Measurements from ENCODE around the gene OSBPL10.

Gene OSBPL10

DNA sequence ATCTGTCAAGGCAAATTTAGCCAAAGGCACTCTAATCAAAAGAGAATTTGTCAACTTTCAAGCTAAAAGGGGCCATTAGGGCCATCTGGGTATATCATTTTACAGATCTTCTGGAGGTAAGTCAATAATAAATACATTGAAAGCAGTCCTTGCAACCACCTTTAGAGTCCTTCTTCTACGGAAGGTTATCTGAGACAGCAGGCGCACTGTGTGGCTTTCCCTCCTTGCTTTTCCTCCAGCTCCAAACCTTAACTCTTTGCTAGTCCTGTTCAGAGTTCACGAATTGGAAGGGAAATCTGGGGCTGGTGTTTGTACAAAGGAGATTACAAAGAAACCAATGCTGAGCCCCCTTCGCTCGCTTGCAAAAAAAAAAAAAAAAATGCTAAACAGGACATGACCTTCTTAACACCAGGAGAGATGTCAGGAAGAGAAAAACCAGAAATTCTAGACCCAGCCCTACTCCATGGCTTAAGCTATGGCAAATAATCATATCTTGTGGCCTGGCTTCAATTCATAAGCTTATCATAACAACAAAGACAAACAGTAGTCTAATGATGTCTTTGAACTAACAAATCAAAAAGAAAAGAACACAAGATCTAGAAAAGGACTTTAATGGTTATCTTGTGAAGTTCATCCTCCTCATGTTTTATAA, 232.7 kb downstream of the OSBPL10 start:
- H4K20me1 ChIP-seq (ENCODE audit: insufficient read depth, low read length), result 0 out of 2 replicates have a peak, but pooled peaks cover 2% of the 10 kb centered on the region
- H3K9me2 ChIP-seq (ENCODE audit: low read depth, low read length), result no peaks in the 10 kb centered on the region
- peaks cover 47% of the 10 kb centered on the region for H3K36me3 ChIP-seq (ENCODE audit: insufficient read depth, low read length)
- H3K79me2 ChIP-seq (ENCODE audit: insufficient read depth, low read length), result no peaks in the 10 kb centered on the region
- H2AFZ ChIP-seq (ENCODE audit: low read length), result no peak overlapping the region
- TF ChIP-seq EZH2 (IDR thresholded peaks at IDR 0.05; ENCODE audit: borderline replicate concordance, low read length), result no peak
- TF ChIP-seq, protein P1, sequence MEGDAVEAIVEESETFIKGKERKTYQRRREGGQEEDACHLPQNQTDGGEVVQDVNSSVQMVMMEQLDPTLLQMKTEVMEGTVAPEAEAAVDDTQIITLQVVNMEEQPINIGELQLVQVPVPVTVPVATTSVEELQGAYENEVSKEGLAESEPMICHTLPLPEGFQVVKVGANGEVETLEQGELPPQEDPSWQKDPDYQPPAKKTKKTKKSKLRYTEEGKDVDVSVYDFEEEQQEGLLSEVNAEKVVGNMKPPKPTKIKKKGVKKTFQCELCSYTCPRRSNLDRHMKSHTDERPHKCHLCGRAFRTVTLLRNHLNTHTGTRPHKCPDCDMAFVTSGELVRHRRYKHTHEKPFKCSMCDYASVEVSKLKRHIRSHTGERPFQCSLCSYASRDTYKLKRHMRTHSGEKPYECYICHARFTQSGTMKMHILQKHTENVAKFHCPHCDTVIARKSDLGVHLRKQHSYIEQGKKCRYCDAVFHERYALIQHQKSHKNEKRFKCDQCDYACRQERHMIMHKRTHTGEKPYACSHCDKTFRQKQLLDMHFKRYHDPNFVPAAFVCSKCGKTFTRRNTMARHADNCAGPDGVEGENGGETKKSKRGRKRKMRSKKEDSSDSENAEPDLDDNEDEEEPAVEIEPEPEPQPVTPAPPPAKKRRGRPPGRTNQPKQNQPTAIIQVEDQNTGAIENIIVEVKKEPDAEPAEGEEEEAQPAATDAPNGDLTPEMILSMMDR (IDR thresholded peaks at IDR 0.05; ENCODE audit: low read length), result no peak
- no peak overlapping the region for H3K27ac ChIP-seq (ENCODE audit: low read depth, low read length, poor library complexity, severe bottlenecking)
- no peak overlapping the region for H3K4me3 ChIP-seq (ENCODE audit: low read depth, low read length, poor library complexity, severe bottlenecking)
- H3F3A ChIP-seq (ENCODE audit: insufficient read depth, low read length), result no peaks in the 10 kb centered on the region
- no peaks in the 10 kb centered on the region for H3K9me3 ChIP-seq (ENCODE audit: low read length)
- no peak overlapping the region for H3K4me2 ChIP-seq (ENCODE audit: low read length)
- H3K4me1 ChIP-seq (ENCODE audit: insufficient read depth, low read length, severe bottlenecking), result peaks cover 11% of the 10 kb centered on the region
- no peaks in the 10 kb centered on the region for H3K27me3 ChIP-seq (ENCODE audit: insufficient read depth, low read length)
- no peak overlapping the region for H3K9ac ChIP-seq (ENCODE audit: low read length)

DNA sequence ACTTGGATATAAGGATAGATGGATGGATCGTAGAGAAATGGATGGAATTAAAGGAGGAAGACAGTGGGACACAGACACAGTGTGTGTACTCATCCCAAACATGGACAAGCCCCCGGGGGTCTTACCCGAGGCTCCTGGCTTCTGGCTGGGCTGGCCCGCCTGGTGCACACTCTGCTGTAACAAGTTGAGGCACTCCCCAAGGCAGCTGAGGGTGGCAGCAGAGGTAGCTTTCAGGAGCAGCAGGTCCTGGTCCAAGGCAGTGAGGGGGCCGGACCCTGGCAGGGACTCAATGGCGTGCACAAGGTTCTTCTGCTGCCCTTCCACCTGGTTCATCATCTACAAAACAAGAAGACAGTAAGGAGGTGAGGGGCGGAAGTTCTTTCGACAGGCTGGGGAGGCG, 233.3 kb downstream of the OSBPL10 start:
- Histone ChIP-seq H3K9me2 (ENCODE audit: low read depth, low read length) (no peaks in the 10 kb centered on the region), H3K27me3 (ENCODE audit: insufficient read depth, low read length) (no peaks in the 10 kb centered on the region), H2AFZ (ENCODE audit: low read length) (no peak overlapping the region), H3K4me1 (ENCODE audit: insufficient read depth, low read length, severe bottlenecking) (peaks cover 11% of the 10 kb centered on the region), H3K9ac (ENCODE audit: low read length) (no peak overlapping the region), H3K4me3 (ENCODE audit: low read depth, low read length, poor library complexity, severe bottlenecking) (no peak overlapping the region), H3K79me2 (ENCODE audit: insufficient read depth, low read length) (no peaks in the 10 kb centered on the region), H3K36me3 (ENCODE audit: insufficient read depth, low read length) (peaks cover 52% of the 10 kb centered on the region), H3K9me3 (ENCODE audit: low read length) (no peaks in the 10 kb centered on the region), H3K4me2 (ENCODE audit: low read length) (no peak overlapping the region), H4K20me1 (ENCODE audit: insufficient read depth, low read length) (0 out of 2 replicates have a peak, but pooled peaks cover 2% of the 10 kb centered on the region), H3K27ac (ENCODE audit: low read depth, low read length, poor library complexity, severe bottlenecking) (no peak overlapping the region), H3F3A (ENCODE audit: insufficient read depth, low read length) (no peaks in the 10 kb centered on the region)
- TF ChIP-seq EZH2 (IDR thresholded peaks at IDR 0.05; ENCODE audit: borderline replicate concordance, low read length), result no peak
- TF ChIP-seq, protein P1 (IDR thresholded peaks at IDR 0.05; ENCODE audit: low read length), result no peak

DNA sequence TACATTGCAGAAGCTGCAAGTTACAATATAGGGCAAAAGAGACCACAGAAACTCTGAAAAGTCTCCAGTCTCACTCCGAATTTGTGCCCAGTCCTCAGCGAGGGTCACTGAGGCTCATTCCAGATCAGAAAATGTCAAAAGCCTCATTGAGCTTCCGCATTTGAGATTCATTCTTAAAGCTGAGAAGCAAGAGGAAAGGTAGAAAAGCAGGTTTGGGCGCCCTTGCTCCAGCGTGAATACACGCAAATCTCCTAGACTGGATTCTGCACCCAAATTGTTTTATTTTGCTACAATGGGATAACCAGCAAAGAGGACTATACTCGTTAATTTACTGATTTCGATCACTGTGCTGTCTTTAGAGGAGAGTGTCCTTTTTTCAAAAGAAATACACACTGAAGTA, 236.1 kb downstream of the OSBPL10 start:
- TF ChIP-seq, protein P1 (IDR thresholded peaks at IDR 0.05; ENCODE audit: low read length), result no peak
- TF ChIP-seq EZH2 (IDR thresholded peaks at IDR 0.05; ENCODE audit: borderline replicate concordance, low read length), result no peak
- no peaks in the 10 kb centered on the region for H3K9me2 ChIP-seq (ENCODE audit: low read depth, low read length)

More for the DNA sequence above, 236.1 kb downstream of the OSBPL10 start:
- H3K4me3 ChIP-seq (ENCODE audit: low read depth, low read length, poor library complexity, severe bottlenecking), result no peak overlapping the region
- no peak overlapping the region for H3K27ac ChIP-seq (ENCODE audit: low read depth, low read length, poor library complexity, severe bottlenecking)
- no peak overlapping the region for H3K4me2 ChIP-seq (ENCODE audit: low read length)
- H3K4me1 ChIP-seq (ENCODE audit: insufficient read depth, low read length, severe bottlenecking), result no peaks in the 10 kb centered on the region
- no peaks in the 10 kb centered on the region for H4K20me1 ChIP-seq (ENCODE audit: insufficient read depth, low read length)
- H3K27me3 ChIP-seq (ENCODE audit: insufficient read depth, low read length), result no peaks in the 10 kb centered on the region
- H3K9ac ChIP-seq (ENCODE audit: low read length), result no peak overlapping the region
- H2AFZ ChIP-seq (ENCODE audit: low read length), result no peak overlapping the region
- no peaks in the 10 kb centered on the region for H3K9me3 ChIP-seq (ENCODE audit: low read length)
- H3K79me2 ChIP-seq (ENCODE audit: insufficient read depth, low read length), result no peaks in the 10 kb centered on the region
- peaks cover 66% of the 10 kb centered on the region for H3K36me3 ChIP-seq (ENCODE audit: insufficient read depth, low read length)
- H3F3A ChIP-seq (ENCODE audit: insufficient read depth, low read length), result no peaks in the 10 kb centered on the region

Measured in OCI-LY1 (cell line).